ENCODE results near the gene DEFB112. TPM values are rescaled to one million over a fixed set of nuclear protein-coding genes. Genes with fewer than 3 reads are reported as not detected.

DEFB112 gene
- polyA plus RNA-seq, 3 donors: not detected

DNA sequence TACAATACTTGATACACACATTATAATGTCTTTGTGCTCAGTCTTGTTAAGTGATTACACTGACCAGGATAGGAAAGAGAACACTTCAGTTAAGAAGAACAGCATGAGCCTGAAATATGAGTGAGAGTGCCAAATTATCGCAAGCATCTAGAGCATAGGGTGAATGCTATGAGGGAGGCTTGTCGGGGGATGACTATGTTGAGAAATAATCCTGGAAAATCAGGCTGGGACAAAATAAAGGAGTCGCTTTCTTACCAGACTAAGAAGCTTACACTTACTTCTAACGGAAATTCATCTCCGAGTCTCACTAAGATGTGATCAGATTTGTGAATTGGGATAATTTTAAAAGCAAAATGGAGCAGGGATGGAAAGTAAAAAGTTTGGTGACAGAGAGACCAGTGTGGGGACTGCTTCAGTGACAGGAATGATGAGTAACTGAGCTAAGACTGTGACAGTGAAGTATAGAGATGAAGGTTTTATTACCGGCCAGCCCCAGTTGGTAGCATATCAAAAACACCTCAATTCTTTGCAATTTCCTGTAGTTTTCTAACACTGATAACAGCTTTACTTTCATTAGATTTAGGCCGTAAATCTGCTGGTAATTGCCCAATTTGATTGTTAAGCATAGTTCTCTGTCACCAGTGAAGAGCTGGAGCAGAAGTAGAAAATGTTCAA, 48.4 kb upstream of the DEFB112 start:
- 65% methylated on average over 2 of the region's 7 CpGs for WGBS (ENCODE audit: insufficient coverage)
- Histone ChIP-seq H3K27me3 (ENCODE audit: control insufficient read depth in 2 of 2, insufficient read depth in 2 of 2, low read length in 2 of 2) (no peaks in the 10 kb centered on the region), H3K36me3 (replicated peaks in 1 of 2; ENCODE audit: control insufficient read depth in 1 of 2, insufficient read depth in 2 of 2, low read length in 2 of 2) (no peaks in the 10 kb centered on the region), H2AFZ (ENCODE audit: insufficient read depth, low read depth, low read length, poor library complexity, severe bottlenecking) (no peak overlapping the region), H3K79me2 (ENCODE audit: insufficient read depth, low read length) (no peaks in the 10 kb centered on the region), H3K4me1 (ENCODE audit: control insufficient read depth in 1 of 2, insufficient read depth in 2 of 2, low read length in 2 of 2) (no peaks in the 10 kb centered on the region), H3K4me2 (replicated peaks; ENCODE audit: extremely low read depth, low read length, poor library complexity, severe bottlenecking) (no peak overlapping the region), H3K9me3 (replicated peaks in 1 of 2; ENCODE audit: control insufficient read depth in 1 of 2, insufficient read depth in 1 of 2, low read length in 2 of 2) (no peaks in the 10 kb centered on the region), H4K20me1 (ENCODE audit: insufficient read depth, low read length) (no peaks in the 10 kb centered on the region), H3K4me3 (replicated peaks in 1 of 3; ENCODE audit: low read depth in 2 of 3, low read length in 3 of 3) (no peak overlapping the region), H3K9ac (ENCODE audit: insufficient read depth, low read length, poor library complexity, severe bottlenecking) (no peak overlapping the region), H3K27ac (ENCODE audit: low read depth in 1 of 2, low read length in 2 of 2) (no peak overlapping the region)
- TF ChIP-seq, protein P1, sequence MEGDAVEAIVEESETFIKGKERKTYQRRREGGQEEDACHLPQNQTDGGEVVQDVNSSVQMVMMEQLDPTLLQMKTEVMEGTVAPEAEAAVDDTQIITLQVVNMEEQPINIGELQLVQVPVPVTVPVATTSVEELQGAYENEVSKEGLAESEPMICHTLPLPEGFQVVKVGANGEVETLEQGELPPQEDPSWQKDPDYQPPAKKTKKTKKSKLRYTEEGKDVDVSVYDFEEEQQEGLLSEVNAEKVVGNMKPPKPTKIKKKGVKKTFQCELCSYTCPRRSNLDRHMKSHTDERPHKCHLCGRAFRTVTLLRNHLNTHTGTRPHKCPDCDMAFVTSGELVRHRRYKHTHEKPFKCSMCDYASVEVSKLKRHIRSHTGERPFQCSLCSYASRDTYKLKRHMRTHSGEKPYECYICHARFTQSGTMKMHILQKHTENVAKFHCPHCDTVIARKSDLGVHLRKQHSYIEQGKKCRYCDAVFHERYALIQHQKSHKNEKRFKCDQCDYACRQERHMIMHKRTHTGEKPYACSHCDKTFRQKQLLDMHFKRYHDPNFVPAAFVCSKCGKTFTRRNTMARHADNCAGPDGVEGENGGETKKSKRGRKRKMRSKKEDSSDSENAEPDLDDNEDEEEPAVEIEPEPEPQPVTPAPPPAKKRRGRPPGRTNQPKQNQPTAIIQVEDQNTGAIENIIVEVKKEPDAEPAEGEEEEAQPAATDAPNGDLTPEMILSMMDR (IDR thresholded peaks at IDR 0.05): no peak
- no peaks in the 10 kb centered on the region for H3K36me3 Mint-ChIP-seq
- H3K4me3 Mint-ChIP-seq: no peak overlapping the region
- intact Hi-C loops (cut with micrococcal nuclease): no loop called here
- peaks cover 0 to 2% (median 0%) of the 10 kb centered on the region in 7 donors for H3K9me3 Mint-ChIP-seq
- DNase-seq: no peak
- H3K27ac Mint-ChIP-seq: no peak overlapping the region
- H3K27me3 Mint-ChIP-seq (ENCODE audit: low read depth in 3 of 3): peaks cover 0 to 3% (median 0%) of the 10 kb centered on the region in 3 donors
- H3K4me1 Mint-ChIP-seq: no peaks in the 10 kb centered on the region

DNA sequence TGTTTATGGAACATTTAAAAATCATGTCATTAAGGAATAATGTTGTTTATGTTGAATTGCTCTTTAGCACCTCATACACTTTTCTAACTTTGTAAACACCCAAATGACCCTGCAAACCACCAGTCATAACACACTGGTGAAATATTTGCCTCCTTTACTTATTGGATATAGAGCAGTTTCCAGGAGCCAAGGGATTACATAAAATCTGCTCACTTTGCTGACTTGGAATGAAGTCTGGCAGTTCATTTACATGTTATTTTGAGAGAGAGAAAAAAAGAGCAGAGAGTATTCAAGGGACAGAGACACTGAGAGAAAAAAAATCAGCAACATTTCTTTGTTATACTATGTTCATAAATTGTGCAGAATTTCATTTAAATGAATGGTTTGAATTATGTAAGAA, 46.6 kb upstream of the DEFB112 start:
- TF ChIP-seq, protein P1 (IDR thresholded peaks at IDR 0.05): no peak
- Histone ChIP-seq H3K9ac (ENCODE audit: insufficient read depth, low read length, poor library complexity, severe bottlenecking) (no peak overlapping the region), H2AFZ (ENCODE audit: insufficient read depth, low read depth, low read length, poor library complexity, severe bottlenecking) (no peak overlapping the region), H3K79me2 (ENCODE audit: insufficient read depth, low read length) (no peaks in the 10 kb centered on the region), H3K4me3 (replicated peaks in 1 of 3; ENCODE audit: low read depth in 2 of 3, low read length in 3 of 3) (no peak overlapping the region), H3K27ac (ENCODE audit: low read depth in 1 of 2, low read length in 2 of 2) (no peak overlapping the region), H3K9me3 (replicated peaks in 1 of 2; ENCODE audit: control insufficient read depth in 1 of 2, insufficient read depth in 1 of 2, low read length in 2 of 2) (no peaks in the 10 kb centered on the region), H3K27me3 (ENCODE audit: control insufficient read depth in 2 of 2, insufficient read depth in 2 of 2, low read length in 2 of 2) (no peaks in the 10 kb centered on the region), H3K4me2 (replicated peaks; ENCODE audit: extremely low read depth, low read length, poor library complexity, severe bottlenecking) (no peak overlapping the region), H3K36me3 (replicated peaks in 1 of 2; ENCODE audit: control insufficient read depth in 1 of 2, insufficient read depth in 2 of 2, low read length in 2 of 2) (no peaks in the 10 kb centered on the region), H4K20me1 (ENCODE audit: insufficient read depth, low read length) (no peaks in the 10 kb centered on the region), H3K4me1 (ENCODE audit: control insufficient read depth in 1 of 2, insufficient read depth in 2 of 2, low read length in 2 of 2) (no peaks in the 10 kb centered on the region)
- no peak for DNase-seq
- H3K4me1 Mint-ChIP-seq: no peaks in the 10 kb centered on the region
- no peak overlapping the region for H3K27ac Mint-ChIP-seq
- H3K36me3 Mint-ChIP-seq: no peaks in the 10 kb centered on the region
- H3K4me3 Mint-ChIP-seq: no peak overlapping the region
- no peaks in the 10 kb centered on the region for H3K9me3 Mint-ChIP-seq
- peaks cover 0 to 1% (median 0%) of the 10 kb centered on the region in 3 donors for H3K27me3 Mint-ChIP-seq (ENCODE audit: low read depth in 3 of 3)
- intact Hi-C loops (cut with micrococcal nuclease): no loop called here

All from CD14-positive monocyte (primary cell).